GM12878 (cell line): Measurements from ENCODE around the gene CHRNA9. TPM values are rescaled to one million over a fixed set of nuclear protein-coding genes. Genes with fewer than 3 reads are reported as not detected.

Experiments
- MEF2A ChIP-seq: IDR thresholded peaks from 2 replicates; pipeline ENCODE4 v1.6.1; 2011; ENCODE audit warnings: low read depth, mild to moderate bottlenecking, low read length, moderate library complexity; ENCODE audit not compliant: insufficient read depth
- MTA3 ChIP-seq: IDR thresholded peaks from 2 replicates; pipeline ENCODE4 v1.6.1; 2012; ENCODE audit warnings: low read length, inconsistent platforms, borderline replicate concordance
- MXI1 ChIP-seq: fragments of 150-350 bp; IDR thresholded peaks from 2 replicates; pipeline ENCODE4 v1.6.1; 2011; ENCODE audit warnings: low read depth, mild to moderate bottlenecking, inconsistent platforms, low read length, improper control_type of control experiment
- NBN ChIP-seq: fragments of 450-650 bp; IDR thresholded peaks from 2 replicates; pipeline ENCODE4 v1.6.1; 2016
- NFIC ChIP-seq: IDR thresholded peaks from 2 replicates; pipeline ENCODE4 v1.6.1; 2012; ENCODE audit warnings: low read depth, mild to moderate bottlenecking, inconsistent platforms, low read length, moderate library complexity
- NFXL1 ChIP-seq: fragments of 450-650 bp; IDR thresholded peaks from 2 replicates; pipeline ENCODE4 v1.6.1; 2017; ENCODE audit warnings: antibody characterized with exemption, mild to moderate bottlenecking, borderline replicate concordance
- PKNOX1 ChIP-seq: fragments of 450-650 bp; IDR thresholded peaks from 2 replicates; pipeline ENCODE4 v1.6.1; 2016; ENCODE audit warnings: mild to moderate bottlenecking
- POLR2AphosphoS5 ChIP-seq: IDR thresholded peaks from 2 replicates; pipeline ENCODE4 v1.6.1; 2011; ENCODE audit warnings: mild to moderate bottlenecking, low read length, inconsistent platforms
- POU2F2 ChIP-seq: IDR thresholded peaks from 3 replicates; pipeline ENCODE4 v1.6.1; 2011; ENCODE audit warnings: low read depth, mild to moderate bottlenecking, low read length, borderline replicate concordance
- RAD21 ChIP-seq: IDR thresholded peaks from 2 replicates; pipeline ENCODE4 v1.6.1; 2011; ENCODE audit warnings: mild to moderate bottlenecking, low read depth, low read length, moderate library complexity; ENCODE audit not compliant: insufficient read depth
- RELB ChIP-seq: fragments of 450-650 bp; IDR thresholded peaks from 2 replicates; pipeline ENCODE4 v1.6.1; 2017; ENCODE audit warnings: low read depth, mild to moderate bottlenecking, moderate library complexity
- REST ChIP-seq: IDR thresholded peaks from 2 replicates; pipeline ENCODE4 v1.6.1; 2012; ENCODE audit warnings: mild to moderate bottlenecking, low read depth, low read length
- SMC3 ChIP-seq: IDR thresholded peaks from 2 replicates; pipeline ENCODE4 v1.6.1; 2011; ENCODE audit warnings: low read length, improper control_type of control experiment, borderline replicate concordance
- STAT3 ChIP-seq: IDR thresholded peaks from 2 replicates; pipeline ENCODE4 v1.6.1; 2011; ENCODE audit warnings: low read depth, low read length, improper control_type of control experiment
- TARDBP ChIP-seq: IDR thresholded peaks from 2 replicates; pipeline ENCODE4 v1.6.1; 2016; ENCODE audit warnings: borderline replicate concordance
- USF2 ChIP-seq: IDR thresholded peaks from 2 replicates; pipeline ENCODE4 v1.6.1; 2011; ENCODE audit warnings: low read depth, low read length, improper control_type of control experiment, borderline replicate concordance
- ZNF24 ChIP-seq: fragments of 450-650 bp; IDR thresholded peaks from 2 replicates; pipeline ENCODE4 v1.6.1; 2017; ENCODE audit warnings: antibody characterized with exemption, mild to moderate bottlenecking
- polyA plus RNA-seq, 11 experiments: library from polyadenylated mRNA; depleted of rRNA in 4 of 11; unstranded in 6 of 11; stranded (reverse) in 5 of 11; fragments of >200 nt; fragmentation: Nextera tagmentation in 4 of 11; fragmentation: Illumina TruSeq in 1 of 11; extraction: Ambion mirVana in 4 of 11; extraction: Trizol in 1 of 11; gene quantifications; 1 replicate in 1 of 11; 2 replicates in 10 of 11; pipeline versions ENCODE4 v1.2.1 to v1.2.3, GENCODE V29; 2011 to 2016; ENCODE audit warnings: inconsistent platforms in 2 of 11, missing spikeins in 2 of 11, low read depth in 1 of 11
- total RNA-seq, 4 experiments: library from RNA; depleted of rRNA in 3 of 4; stranded (reverse); fragments of >200 nt in 3 of 4; fragmentation: Illumina TruSeq in 1 of 4; extraction: Trizol in 1 of 4; gene quantifications; 2 replicates each; pipeline versions ENCODE4 v1.2.1 to v1.2.3, GENCODE V29; 2013 to 2021

Gene CHRNA9
- total and polyA plus RNA-seq, 10 of the 15 experiments (the other 5 are each of a cell fraction or from before 2014, with no cell fraction given): 0.05 to 0.09 (median 0.08) TPM; not detected in 7

- TF ChIP-seq POLR2AphosphoS5: peak; percentile 40; the same call in 1 of the 2 replicates
- no peak for TF ChIP-seq REST
- TF ChIP-seq NBN: peak; percentile 14; the same call in 1 of the 2 replicates
- no peak for TF ChIP-seq NFXL1
- peak; percentile 80 for TF ChIP-seq SMC3
- TF ChIP-seq RELB: 0 out of 2 replicates have a peak, but pooled peaks have one; percentile 8
- peak; percentile 14; the same call in 1 of the 2 replicates for TF ChIP-seq PKNOX1
- peak; percentile 63; the same call in 1 of the 3 replicates for TF ChIP-seq POU2F2
- peak; percentile 61; the same call in 1 of the 2 replicates for TF ChIP-seq NFIC
- TF ChIP-seq ZNF24: peak; percentile 70
- 0 out of 2 replicates have a peak, but pooled peaks have one; percentile 49 for TF ChIP-seq MTA3
- TF ChIP-seq RAD21: peak; percentile 74
- no peak for TF ChIP-seq MEF2A
- no peak for TF ChIP-seq USF2
- no peak for TF ChIP-seq STAT3
- TF ChIP-seq MXI1: peak; percentile 55; the same call in 1 of the 2 replicates
- 0 out of 2 replicates have a peak, but pooled peaks have one; percentile 11 for TF ChIP-seq TARDBP
Observed at GRCh38 chr4:40316782-40317635, 18.1 kb upstream of the CHRNA9 start (continued).
